Activated CD4-positive, alpha-beta T cell treated with anti-CD3 and anti-CD28 coated beads, Interleukin-2, amount 10 ng/mL, durations not matched to agents 24 days and 14 days (primary cell): ENCODE measurements around the gene ZC3H14. TPM values are rescaled to one million over a fixed set of nuclear protein-coding genes. Genes with fewer than 3 reads are reported as not detected.

ENCODE experiments used
- DNase-seq: peaks from one replicate; pipeline ENCODE4 v3.0.0; 2022
- H3K27ac Mint-ChIP-seq: one replicate; pipeline ENCODE4 v1.8.0; 2022; ENCODE audit warnings: mild to moderate bottlenecking, mixed read lengths
- H3K27me3 Mint-ChIP-seq: one replicate; pipeline ENCODE4 v1.8.0; 2022; ENCODE audit warnings: mixed read lengths
- H3K36me3 Mint-ChIP-seq: one replicate; pipeline ENCODE4 v1.8.0; 2022; ENCODE audit warnings: low read depth, mild to moderate bottlenecking, mixed read lengths
- H3K4me1 Mint-ChIP-seq: one replicate; pipeline ENCODE4 v1.8.0; 2021; ENCODE audit warnings: mixed read lengths
- H3K4me3 Mint-ChIP-seq: one replicate; pipeline ENCODE4 v1.8.0; 2022; ENCODE audit warnings: mild to moderate bottlenecking, moderate library complexity, mixed read lengths
- H3K9me3 Mint-ChIP-seq: one replicate; pipeline ENCODE4 v1.8.0; 2021; ENCODE audit warnings: mixed read lengths
- intact Hi-C: fragments of 100-400 bp; cut with micrococcal nuclease; formaldehyde crosslinking; loops from one replicate; pipeline ENCODE4 v1.15.1; 2023
- total RNA-seq: library from RNA; stranded (reverse); gene quantifications from 2 replicates; pipeline ENCODE4 v1.2.3, GENCODE V29; 2022

Gene ZC3H14
- total RNA-seq, 1 donor from 2014 or later = 64.7 TPM

DNA sequence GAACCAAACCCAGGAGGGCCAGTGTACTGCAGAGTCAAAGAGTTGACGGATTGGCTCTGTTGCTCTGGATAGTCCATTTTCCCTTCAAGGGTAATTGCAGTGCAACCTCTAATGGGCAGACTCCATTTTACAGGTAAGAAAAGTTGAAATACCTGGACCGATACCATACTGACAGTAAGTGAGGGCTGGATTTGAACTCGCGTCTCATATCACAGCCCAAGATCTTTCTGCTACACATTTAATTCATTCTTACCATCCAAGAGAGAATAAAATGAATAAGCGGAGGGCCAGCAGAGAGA, 356 bp upstream of the ZC3H14 start:
- peaks cover 31% of the 10 kb centered on the region for H3K27me3 Mint-ChIP-seq
- H3K4me3 Mint-ChIP-seq = peak overlapping the region; percentile 94
- intact Hi-C loops = loop anchor here (2.0 to 10.0 kb wide), 6 partner anchors 36 to 618 kb away; partner anchors contain the start of genes EML5, GPR65 and TTC8
- peaks cover 27% of the 10 kb centered on the region for H3K36me3 Mint-ChIP-seq
- H3K27ac Mint-ChIP-seq = peak overlapping the region; percentile 95
- H3K4me1 Mint-ChIP-seq = peaks cover 23% of the 10 kb centered on the region
- DNase-seq = no peak
- H3K9me3 Mint-ChIP-seq = peaks cover 6% of the 10 kb centered on the region

DNA sequence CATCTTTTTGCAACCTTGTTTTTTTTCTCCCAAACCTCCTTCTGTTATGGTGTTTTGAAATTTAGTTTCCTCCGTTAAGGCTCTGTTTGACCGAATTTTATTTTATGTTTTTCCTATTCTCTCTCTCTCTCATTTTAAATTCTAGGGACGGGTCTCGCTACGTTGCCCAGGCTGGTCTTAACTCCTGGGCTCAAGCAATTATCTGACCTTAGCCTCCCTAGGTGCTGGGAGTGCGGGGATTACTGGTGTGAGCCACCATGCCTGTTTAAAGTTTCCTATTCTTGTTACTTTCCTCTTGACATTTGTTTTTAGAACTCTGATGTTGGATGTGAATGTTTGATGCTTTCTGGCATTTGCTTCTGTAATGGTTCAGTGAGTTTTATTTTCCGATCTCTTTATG, 1.0 kb downstream of the ZC3H14 start:
- Mint-ChIP-seq H3K4me1 (peaks cover 23% of the 10 kb centered on the region), H3K27ac (peak overlapping the region; percentile 91), H3K9me3 (peaks cover 9% of the 10 kb centered on the region), H3K4me3 (peak overlapping the region; percentile 94), H3K36me3 (peaks cover 38% of the 10 kb centered on the region), H3K27me3 (peaks cover 25% of the 10 kb centered on the region)
- DNase-seq = peak; percentile 52
- intact Hi-C loops = loop anchor here (2.0 to 10.0 kb wide), 6 partner anchors 35 to 619 kb away; partner anchors contain the start of genes EML5, GPR65 and TTC8

DNA sequence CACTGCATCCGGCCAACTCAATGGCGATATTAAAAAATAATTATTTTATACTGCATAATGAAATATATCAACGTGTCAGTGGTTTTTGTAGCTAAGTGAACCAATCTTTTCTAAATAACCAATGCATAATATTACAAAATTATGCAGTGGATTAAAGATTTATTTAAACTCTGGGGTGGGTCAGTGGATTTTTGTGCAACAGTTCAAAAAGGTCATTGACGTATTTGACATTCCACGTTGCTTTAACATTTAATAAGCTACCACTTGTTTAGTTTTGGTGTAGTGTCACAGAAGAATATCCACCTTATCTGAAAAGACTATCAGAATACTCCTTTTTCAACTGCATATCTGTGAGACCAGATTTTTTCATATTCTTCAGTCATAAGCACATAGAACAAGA, 2.6 kb downstream of the ZC3H14 start:
- Mint-ChIP-seq H3K27ac (no peak overlapping the region), H3K4me3 (no peak overlapping the region), H3K4me1 (peaks cover 23% of the 10 kb centered on the region), H3K27me3 (peaks cover 15% of the 10 kb centered on the region), H3K9me3 (peaks cover 9% of the 10 kb centered on the region), H3K36me3 (peaks cover 54% of the 10 kb centered on the region)
- intact Hi-C loops = loop anchor here (10.0 kb wide), 3 partner anchors 259 to 621 kb away; partner anchors contain the start of genes GPR65 and TTC8
- no peak for DNase-seq

DNA sequence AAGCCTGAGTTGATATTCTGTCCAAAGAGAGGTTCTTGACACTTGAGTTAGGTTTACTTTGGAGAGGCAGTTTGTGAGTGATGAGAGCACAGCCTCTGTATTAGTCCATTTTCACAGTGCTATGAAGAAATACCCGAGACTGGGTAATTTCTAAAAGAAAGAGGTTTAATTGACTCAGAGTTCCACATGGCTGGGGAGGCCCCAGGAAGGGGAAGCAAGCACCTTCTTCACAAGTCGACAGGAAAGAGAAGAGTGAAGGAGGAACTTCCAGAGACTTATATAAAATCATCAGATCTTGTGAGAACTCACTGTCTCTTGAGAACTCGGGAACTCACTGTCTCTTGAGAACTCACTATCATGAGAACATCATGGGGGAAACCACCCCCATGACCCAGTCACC, 5.4 kb downstream of the ZC3H14 start:
- no peaks in the 10 kb centered on the region for H3K27me3 Mint-ChIP-seq
- H3K4me3 Mint-ChIP-seq = no peak overlapping the region
- DNase-seq = no peak
- intact Hi-C loops = loop anchor here (10.0 kb wide), 3 partner anchors 257 to 623 kb away; partner anchors contain the start of genes GPR65 and TTC8
- no peak overlapping the region for H3K27ac Mint-ChIP-seq
- peaks cover 67% of the 10 kb centered on the region for H3K36me3 Mint-ChIP-seq
- H3K4me1 Mint-ChIP-seq = peaks cover 13% of the 10 kb centered on the region
- H3K9me3 Mint-ChIP-seq = peaks cover 4% of the 10 kb centered on the region

DNA sequence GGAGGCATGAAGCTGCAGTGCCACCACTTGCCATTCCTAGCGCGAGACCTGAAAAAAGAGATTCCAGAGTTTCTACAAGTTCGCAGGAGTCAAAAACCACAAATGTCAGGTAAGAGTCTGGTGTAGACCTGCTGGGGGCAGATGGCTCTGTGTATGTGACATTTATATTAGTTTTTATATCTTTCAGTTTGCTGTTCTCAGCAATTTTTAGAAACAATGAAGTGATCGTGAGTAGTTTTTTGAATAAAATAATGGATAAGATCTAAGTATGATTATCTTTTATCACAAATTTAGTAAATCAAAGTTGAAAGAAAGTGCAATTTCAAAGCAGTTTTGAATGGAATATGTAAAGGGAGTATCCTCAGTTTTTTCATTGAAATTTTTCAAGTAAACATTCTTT, 9.3 kb downstream of the ZC3H14 start:
- Mint-ChIP-seq H3K27ac (no peak overlapping the region), H3K27me3 (no peaks in the 10 kb centered on the region), H3K4me1 (no peaks in the 10 kb centered on the region), H3K9me3 (peaks cover 4% of the 10 kb centered on the region), H3K36me3 (peaks cover 69% of the 10 kb centered on the region), H3K4me3 (no peak overlapping the region)
- intact Hi-C loops = no loop called here
- DNase-seq = no peak

DNA sequence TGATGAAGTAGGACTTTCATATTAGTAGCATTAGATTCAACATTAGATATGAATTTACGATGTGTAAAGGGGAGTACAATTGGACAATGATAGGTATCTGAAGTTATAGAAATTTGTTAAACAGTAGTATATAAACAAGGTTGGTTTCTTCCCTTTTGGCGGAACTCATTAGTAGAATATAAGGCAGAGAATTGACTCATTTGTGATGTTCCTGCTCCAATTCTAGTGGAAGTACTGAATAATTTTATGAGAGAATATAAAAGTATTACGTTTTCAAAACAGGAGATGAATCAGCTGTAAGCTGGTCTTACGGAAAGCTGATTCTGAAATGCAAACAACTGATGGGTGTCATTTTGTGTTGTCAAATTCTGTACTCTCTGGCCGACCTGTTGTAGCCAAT, 13.4 kb downstream of the ZC3H14 start:
- no peaks in the 10 kb centered on the region for H3K4me1 Mint-ChIP-seq
- H3K27me3 Mint-ChIP-seq = no peaks in the 10 kb centered on the region
- no peaks in the 10 kb centered on the region for H3K9me3 Mint-ChIP-seq
- no peak for DNase-seq
- no peak overlapping the region for H3K27ac Mint-ChIP-seq
- intact Hi-C loops = no loop called here
- H3K4me3 Mint-ChIP-seq = no peak overlapping the region
- peaks cover 59% of the 10 kb centered on the region for H3K36me3 Mint-ChIP-seq

DNA sequence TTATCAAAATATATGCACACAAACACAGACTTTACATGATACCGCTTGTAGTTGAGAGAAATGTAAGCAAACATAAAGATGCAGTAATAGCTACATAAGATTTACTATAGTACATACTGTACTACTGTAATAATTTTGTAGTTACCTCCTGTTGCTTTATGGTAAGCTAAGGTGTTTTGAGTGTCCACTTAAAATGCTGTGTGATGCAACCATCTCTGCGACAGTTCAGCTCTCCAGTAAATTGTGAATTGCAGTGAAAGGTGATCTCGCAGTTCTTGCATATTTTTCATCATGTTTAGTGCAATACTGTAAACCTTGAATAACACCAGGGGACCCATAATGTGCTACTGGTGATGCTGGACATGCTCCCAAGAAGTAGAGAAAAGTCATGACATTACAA, 21.6 kb downstream of the ZC3H14 start:
- no peak overlapping the region for H3K4me3 Mint-ChIP-seq
- intact Hi-C loops = no loop called here
- H3K27me3 Mint-ChIP-seq = no peaks in the 10 kb centered on the region
- H3K27ac Mint-ChIP-seq = no peak overlapping the region
- peaks cover 55% of the 10 kb centered on the region for H3K36me3 Mint-ChIP-seq
- peaks cover 6% of the 10 kb centered on the region for H3K9me3 Mint-ChIP-seq
- no peak for DNase-seq
- peaks cover 7% of the 10 kb centered on the region for H3K4me1 Mint-ChIP-seq

DNA sequence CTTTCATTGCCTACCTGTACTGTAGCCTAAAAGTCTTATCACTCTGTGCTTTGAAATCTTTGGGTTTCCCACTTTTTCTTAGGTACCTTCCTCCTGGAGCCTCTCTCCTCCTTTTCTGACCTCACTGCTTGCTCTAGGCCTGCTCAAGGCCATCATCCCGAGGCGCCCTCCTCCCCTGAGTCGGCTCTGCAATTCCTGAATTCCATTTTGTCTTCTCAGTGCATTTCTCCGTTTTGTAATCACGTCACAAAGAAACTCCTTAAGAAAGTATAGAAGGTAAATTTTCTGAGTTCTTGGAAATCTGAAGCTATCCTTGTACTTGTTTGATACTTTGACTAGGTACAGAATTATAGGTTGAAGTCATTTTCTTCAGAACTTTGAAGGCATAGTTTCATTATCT, 25.2 kb downstream of the ZC3H14 start:
- no peak for DNase-seq
- H3K9me3 Mint-ChIP-seq = peaks cover 6% of the 10 kb centered on the region
- no peaks in the 10 kb centered on the region for H3K27me3 Mint-ChIP-seq
- intact Hi-C loops = no loop called here
- peaks cover 61% of the 10 kb centered on the region for H3K36me3 Mint-ChIP-seq
- H3K4me3 Mint-ChIP-seq = no peak overlapping the region
- peaks cover 4% of the 10 kb centered on the region for H3K4me1 Mint-ChIP-seq
- no peak overlapping the region for H3K27ac Mint-ChIP-seq

DNA sequence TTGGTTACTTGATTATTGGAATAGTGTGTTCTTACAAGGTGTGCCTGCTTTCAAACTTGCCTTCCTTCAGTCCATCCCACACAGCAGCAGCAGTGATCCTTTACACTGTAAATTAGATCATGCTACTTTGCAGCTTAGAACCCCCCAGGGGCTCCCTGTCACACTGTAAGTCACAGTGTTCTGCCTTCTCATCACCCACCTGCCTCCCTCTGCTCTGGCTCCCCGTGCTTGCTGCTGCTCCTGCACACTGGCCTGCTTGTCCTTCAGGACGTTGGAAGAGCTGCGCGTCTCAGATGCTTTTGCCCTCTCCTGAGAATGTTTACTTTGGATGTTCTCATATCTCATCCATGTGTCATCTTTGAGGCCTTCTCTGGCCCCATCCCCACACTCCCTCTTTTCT, 27.3 kb downstream of the ZC3H14 start:
- no peak overlapping the region for H3K4me3 Mint-ChIP-seq
- no peak for DNase-seq
- H3K36me3 Mint-ChIP-seq = peaks cover 63% of the 10 kb centered on the region
- peaks cover 6% of the 10 kb centered on the region for H3K9me3 Mint-ChIP-seq
- no peak overlapping the region for H3K27ac Mint-ChIP-seq
- peaks cover 4% of the 10 kb centered on the region for H3K4me1 Mint-ChIP-seq
- no peaks in the 10 kb centered on the region for H3K27me3 Mint-ChIP-seq
- intact Hi-C loops = no loop called here

DNA sequence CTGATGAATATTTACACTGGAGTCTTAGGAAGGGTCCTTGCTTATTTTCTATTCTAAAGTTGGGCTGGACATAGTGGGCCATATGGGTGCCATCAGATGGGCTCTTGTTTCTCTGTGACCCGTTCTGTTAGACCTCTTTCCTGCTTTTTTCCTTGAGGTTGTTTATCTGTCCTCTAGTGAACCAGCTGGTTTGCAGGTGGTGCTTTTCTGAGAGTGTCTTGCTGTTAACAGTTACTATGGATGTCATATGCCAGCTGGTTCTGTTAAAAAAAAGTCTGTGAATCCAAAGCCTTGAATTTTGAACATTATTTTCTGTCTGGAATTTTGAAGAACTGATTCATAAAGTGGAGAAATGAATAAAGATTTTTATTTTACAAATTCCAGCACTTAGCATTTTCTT, 29.2 kb downstream of the ZC3H14 start:
- peaks cover 56% of the 10 kb centered on the region for H3K36me3 Mint-ChIP-seq
- no peaks in the 10 kb centered on the region for H3K27me3 Mint-ChIP-seq
- no peaks in the 10 kb centered on the region for H3K9me3 Mint-ChIP-seq
- H3K27ac Mint-ChIP-seq = no peak overlapping the region
- intact Hi-C loops = no loop called here
- DNase-seq = no peak
- no peak overlapping the region for H3K4me3 Mint-ChIP-seq
- H3K4me1 Mint-ChIP-seq = peaks cover 6% of the 10 kb centered on the region

DNA sequence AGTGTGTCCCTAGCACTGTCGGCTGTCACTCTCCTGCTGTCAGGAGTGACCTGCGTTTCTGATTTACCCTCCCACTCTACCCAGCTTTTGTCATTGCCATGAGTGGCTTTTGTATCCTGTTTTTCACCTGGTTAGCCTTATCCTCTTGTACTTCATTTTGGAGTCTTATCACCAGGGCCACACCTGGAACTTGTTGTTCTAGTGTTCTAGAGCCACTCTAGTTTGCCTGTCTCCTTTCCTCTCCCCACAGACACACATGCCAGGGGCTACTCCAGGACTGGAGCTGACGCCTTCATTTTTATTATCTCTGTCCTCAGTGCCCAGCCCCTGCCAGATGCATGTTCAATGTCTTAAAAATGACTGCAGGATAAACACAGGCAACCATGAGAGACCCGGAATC, 34.2 kb downstream of the ZC3H14 start:
- Mint-ChIP-seq H3K36me3 (peaks cover 64% of the 10 kb centered on the region), H3K4me3 (no peak overlapping the region), H3K4me1 (peaks cover 28% of the 10 kb centered on the region), H3K9me3 (no peaks in the 10 kb centered on the region), H3K27me3 (no peaks in the 10 kb centered on the region), H3K27ac (no peak overlapping the region)
- no peak for DNase-seq
- intact Hi-C loops = no loop called here

DNA sequence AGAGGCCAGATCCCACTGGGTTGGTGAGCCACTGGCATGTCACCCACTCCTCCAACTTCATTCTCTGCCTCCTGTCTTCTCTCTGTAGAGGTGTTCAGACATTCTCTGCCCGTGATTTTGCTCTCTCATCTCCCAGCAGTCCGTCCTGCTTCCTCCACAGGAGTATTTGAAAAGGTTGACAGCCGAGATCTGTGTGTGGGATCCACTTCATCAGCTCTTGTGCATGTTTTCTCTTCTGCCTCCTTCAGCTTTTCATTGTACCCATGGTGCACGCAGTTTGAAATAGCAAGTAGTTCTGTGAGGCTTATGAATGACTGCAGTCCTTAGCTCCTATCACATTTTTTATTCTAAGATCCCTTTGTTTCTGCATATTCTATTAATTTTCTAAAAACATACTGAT, 34.8 kb downstream of the ZC3H14 start:
- Mint-ChIP-seq H3K27me3 (no peaks in the 10 kb centered on the region), H3K27ac (no peak overlapping the region), H3K4me1 (peaks cover 29% of the 10 kb centered on the region), H3K4me3 (no peak overlapping the region), H3K36me3 (peaks cover 67% of the 10 kb centered on the region), H3K9me3 (no peaks in the 10 kb centered on the region)
- no peak for DNase-seq
- intact Hi-C loops = no loop called here

DNA sequence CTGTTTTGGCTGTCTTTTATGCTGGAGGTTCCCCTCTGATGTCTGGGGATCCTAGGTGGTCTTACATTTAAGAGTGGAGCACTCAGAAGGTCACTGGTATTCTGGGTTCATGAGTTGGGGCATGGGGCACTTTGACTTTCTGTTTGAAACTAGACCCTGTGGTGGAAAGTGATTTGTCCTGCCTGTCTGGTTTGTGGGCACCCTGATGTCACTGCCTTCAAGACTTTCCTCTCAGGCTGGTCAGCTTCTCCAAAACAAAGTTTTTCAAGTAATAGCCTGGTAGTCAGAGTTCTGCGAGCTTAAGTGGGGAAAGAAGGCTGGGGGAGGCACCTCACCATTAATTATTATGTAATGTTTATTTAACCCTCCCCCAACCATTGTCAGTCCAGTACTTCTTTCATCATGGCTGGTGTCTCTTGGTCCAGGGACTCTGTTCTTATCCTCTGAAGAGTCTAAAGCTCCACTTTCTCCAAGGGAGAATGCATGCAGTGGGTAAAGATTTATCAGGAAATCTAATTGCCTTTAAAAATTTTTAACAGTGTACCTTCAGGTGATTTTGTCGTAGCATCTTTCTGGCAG, 35.3 kb downstream of the ZC3H14 start:
- intact Hi-C loops = loop anchor here (2.0 kb wide), 1 partner anchor 35 kb away; the partner anchor contains the start of gene ZC3H14
- no peaks in the 10 kb centered on the region for H3K27me3 Mint-ChIP-seq
- peaks cover 29% of the 10 kb centered on the region for H3K4me1 Mint-ChIP-seq
- DNase-seq = no peak
- H3K27ac Mint-ChIP-seq = peak overlapping the region; percentile 34
- no peaks in the 10 kb centered on the region for H3K9me3 Mint-ChIP-seq
- peaks cover 66% of the 10 kb centered on the region for H3K36me3 Mint-ChIP-seq
- H3K4me3 Mint-ChIP-seq = no peak overlapping the region

DNA sequence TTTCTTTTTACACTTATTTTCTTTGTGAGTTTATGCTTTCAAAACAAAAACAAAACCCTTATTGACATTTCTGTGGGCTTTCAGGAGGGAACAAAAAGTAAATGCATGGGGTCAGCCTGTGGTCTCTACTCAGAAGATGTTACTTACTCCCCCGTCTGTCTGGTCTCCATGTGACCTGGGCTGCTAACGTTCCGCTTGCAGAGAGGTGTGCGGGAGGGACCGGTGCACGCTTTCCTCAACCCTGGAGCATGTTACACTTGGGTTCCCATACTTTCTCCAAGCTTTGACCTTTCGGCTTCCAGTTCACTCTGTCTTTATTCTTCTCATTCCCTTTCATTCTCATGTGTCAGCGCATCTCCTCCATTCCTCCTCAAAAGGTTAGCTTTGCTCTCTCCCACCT, 36.5 kb downstream of the ZC3H14 start:
- Mint-ChIP-seq H3K4me3 (peak overlapping the region; percentile 71), H3K27me3 (no peaks in the 10 kb centered on the region), H3K36me3 (peaks cover 67% of the 10 kb centered on the region), H3K9me3 (no peaks in the 10 kb centered on the region), H3K4me1 (peaks cover 32% of the 10 kb centered on the region), H3K27ac (peak overlapping the region; percentile 94)
- intact Hi-C loops = loop anchor here (2.0 kb wide), 1 partner anchor 37 kb away; the partner anchor contains the start of gene ZC3H14
- no peak for DNase-seq
